GM12878 (cell line): ENCODE data around the gene UBE3D. TPM values are rescaled to one million over a fixed set of nuclear protein-coding genes. Genes with fewer than 3 reads are reported as not detected.

Experiments
- ATAC-seq: fragments of 200-7000 bp; cut with Tn5 transposase; 3 replicates; pipeline ENCODE4 v1.9.1; 2020; ENCODE audit warnings: mild to moderate bottlenecking, moderate library complexity
- BruUV-seq: library from RNA; stranded (reverse); fragments of 400-500 nt; replicated peaks from 2 replicates; lab custom pipeline; 2021; lab: Mats Ljungman, UMichigan
- CTCF ChIA-PET: fragments of 300-600 bp; sonication (Branson Sonifier 250); formaldehyde crosslinking; extraction: SDS; loops from one replicate; lab custom pipeline; 2021; ENCODE audit warnings: inconsistent platforms; lab: Yijun Ruan, JAX
- POLR2A ChIA-PET: fragments of 350-600 bp; formaldehyde crosslinking; extraction: SDS; loops from one replicate; lab custom pipeline; 2021; ENCODE audit warnings: inconsistent platforms; lab: Charles Lee
- RAD21 ChIA-PET: fragments of 300-600 bp; sonication (Branson Sonifier 250); formaldehyde crosslinking; loops from one replicate; lab custom pipeline; 2023; ENCODE audit warnings: antibody characterized with exemption; ENCODE audit not compliant: unreplicated experiment; lab: Charles Lee
- SMC1A ChIA-PET: fragments of 300-600 bp; sonication (Branson Sonifier 250); formaldehyde crosslinking; loops from one replicate; lab custom pipeline; 2023; ENCODE audit not compliant: unreplicated experiment, uncharacterized antibody; lab: Charles Lee
- DNase-seq: peaks from one replicate; pipeline ENCODE4 v3.0.0-alpha.2; 2011; ENCODE audit warnings: low read depth, low spot score
- FAIRE-seq: peaks from 3 replicates; lab custom pipeline; 2011; peaks lifted over from hg19 to GRCh38; lab: Jason Lieb, UNC
- H2AFZ ChIP-seq: 2 replicates; pipeline ENCODE4 v1.6.0; 2011; ENCODE audit warnings: low read depth, low read length, control low read depth; ENCODE audit not compliant: control insufficient read depth
- H3K27ac ChIP-seq: 2 replicates; pipeline ENCODE4 v1.5.1; 2011; ENCODE audit warnings: control low read depth; ENCODE audit not compliant: control insufficient read depth, insufficient read depth
- H3K27me3 ChIP-seq, 2 experiments: replicated peaks in 1 of 2; 2 replicates each; pipeline versions ENCODE4 v1.6.0 to v1.6.1; 2011; ENCODE audit warnings: low read length in 1 of 2; ENCODE audit not compliant: control insufficient read depth in 2 of 2, insufficient read depth in 2 of 2
- H3K36me3 ChIP-seq, 2 experiments: 2 replicates each; pipeline ENCODE4 v1.5.1; 2011; ENCODE audit warnings: low read length in 1 of 2; ENCODE audit not compliant: control insufficient read depth in 2 of 2, insufficient read depth in 2 of 2
- H3K4me1 ChIP-seq: 2 replicates; pipeline ENCODE4 v1.6.1; 2011; ENCODE audit warnings: mild to moderate bottlenecking, low read length, moderate library complexity, mixed read lengths; ENCODE audit not compliant: control insufficient read depth, insufficient read depth
- H3K4me2 ChIP-seq: 2 replicates; pipeline ENCODE4 v1.6.0; 2011; ENCODE audit warnings: control low read depth; ENCODE audit not compliant: control insufficient read depth, insufficient read depth
- H3K4me3 ChIP-seq: fragments of 200-600 bp; sonication (generic); 2 replicates; pipeline ENCODE4 v1.5.1; 2016
- H3K79me2 ChIP-seq: 2 replicates; pipeline ENCODE4 v1.6.0; 2011; ENCODE audit warnings: low read length; ENCODE audit not compliant: control insufficient read depth, insufficient read depth
- H3K9ac ChIP-seq: 2 replicates; pipeline ENCODE4 v1.8.0; 2011; ENCODE audit warnings: low read length, control low read depth, mixed read lengths; ENCODE audit not compliant: control insufficient read depth, insufficient read depth
- H3K9me3 ChIP-seq: replicated peaks from 3 replicates; pipeline ENCODE4 v1.5.1; 2011; ENCODE audit warnings: mild to moderate bottlenecking, low read length; ENCODE audit not compliant: control insufficient read depth, insufficient read depth
- H4K20me1 ChIP-seq: 2 replicates; pipeline ENCODE4 v1.6.0; 2011; ENCODE audit not compliant: control insufficient read depth, insufficient read depth
- BCLAF1 ChIP-seq: fragments of 450-650 bp; IDR thresholded peaks from 2 replicates; pipeline ENCODE4 v1.6.1; 2017; ENCODE audit warnings: antibody characterized with exemption, mild to moderate bottlenecking, moderate library complexity
- HDAC6 ChIP-seq: fragments of 200-600 bp; sonication (generic); IDR thresholded peaks from one replicate; pipeline ENCODE4 v1.8.0; 2017; ENCODE audit warnings: antibody characterized with exemption; ENCODE audit not compliant: unreplicated experiment
- IKZF1 ChIP-seq: fragments of 450-650 bp; conservative IDR thresholded peaks from 2 replicates; pipeline ENCODE4 v1.6.1; 2017; ENCODE audit warnings: antibody characterized with exemption, mild to moderate bottlenecking
- RELA ChIP-seq: fragments of 450-650 bp; IDR thresholded peaks from 2 replicates; pipeline ENCODE4 v1.8.0; 2014; ENCODE audit warnings: borderline replicate concordance; ENCODE audit not compliant: partially characterized antibody
- SMARCA5 ChIP-seq: fragments of 450-650 bp; IDR thresholded peaks from 2 replicates; pipeline ENCODE4 v1.6.1; 2017; ENCODE audit warnings: mild to moderate bottlenecking
- USF1 ChIP-seq: IDR thresholded peaks from 2 replicates; pipeline ENCODE4 v1.6.1; 2011; ENCODE audit warnings: borderline replicate concordance, low read depth, mild to moderate bottlenecking, moderate library complexity, mixed read lengths, low read length; ENCODE audit not compliant: insufficient read depth; ENCODE audit errors: extremely low read length
- ZNF274 ChIP-seq: IDR thresholded peaks from one replicate; pipeline ENCODE4 v1.8.0; 2011; ENCODE audit not compliant: insufficient read length, insufficient read depth
- WGBS: methylation state at CpG from one replicate; pipeline ENCODE4 v1.1.6; 2016; ENCODE audit warnings: low lambda C conversion rate; ENCODE audit not compliant: insufficient replicate concordance, insufficient coverage; ENCODE audit errors: missing lambda C conversion rate; 5-methylcytosine and 5-hydroxymethylcytosine counted together
- in situ Hi-C: fragments of 300-500 bp; cut with MboI; formaldehyde crosslinking; loops from 9 replicates; pipeline ENCODE4 v1.14.3; 2018; ENCODE audit warnings: mixed read lengths
- intact Hi-C: fragments of 100-400 bp; cut with micrococcal nuclease; formaldehyde crosslinking; loops from one replicate; pipeline ENCODE4 v1.14.2; 2022; ENCODE audit not compliant: unreplicated experiment
- polyA plus RNA-seq, 11 experiments: library from polyadenylated mRNA; depleted of rRNA in 4 of 11; unstranded in 6 of 11; stranded (reverse) in 5 of 11; fragments of >200 nt; fragmentation: Nextera tagmentation in 4 of 11; fragmentation: Illumina TruSeq in 1 of 11; extraction: Ambion mirVana in 4 of 11; extraction: Trizol in 1 of 11; gene quantifications; 1 replicate in 1 of 11; 2 replicates in 10 of 11; pipeline versions ENCODE4 v1.2.1 to v1.2.3, GENCODE V29; 2011 to 2016; ENCODE audit warnings: inconsistent platforms in 2 of 11, missing spikeins in 2 of 11, low read depth in 1 of 11
- total RNA-seq, 4 experiments: library from RNA; depleted of rRNA in 3 of 4; stranded (reverse); fragments of >200 nt in 3 of 4; fragmentation: Illumina TruSeq in 1 of 4; extraction: Trizol in 1 of 4; gene quantifications; 2 replicates each; pipeline versions ENCODE4 v1.2.1 to v1.2.3, GENCODE V29; 2013 to 2021
- TF ChIP-seq, protein P1 (sequence below): fragments of 450-650 bp; formaldehyde crosslinking; IDR thresholded peaks from 2 replicates; pipeline ENCODE4 v1.4.0; 2020; ENCODE audit warnings: mild to moderate bottlenecking, moderate library complexity
- TF ChIP-seq, protein P2 (sequence below): fragments of 450-650 bp; IDR thresholded peaks from 2 replicates; pipeline ENCODE4 v1.6.1; 2017; ENCODE audit warnings: mild to moderate bottlenecking, moderate library complexity

UBE3D gene
- total and polyA plus RNA-seq, 10 of the 15 experiments (the other 5 are each of a cell fraction or from before 2014, with no cell fraction given): 4.3 to 9.0 (median 7.5) TPM

DNA sequence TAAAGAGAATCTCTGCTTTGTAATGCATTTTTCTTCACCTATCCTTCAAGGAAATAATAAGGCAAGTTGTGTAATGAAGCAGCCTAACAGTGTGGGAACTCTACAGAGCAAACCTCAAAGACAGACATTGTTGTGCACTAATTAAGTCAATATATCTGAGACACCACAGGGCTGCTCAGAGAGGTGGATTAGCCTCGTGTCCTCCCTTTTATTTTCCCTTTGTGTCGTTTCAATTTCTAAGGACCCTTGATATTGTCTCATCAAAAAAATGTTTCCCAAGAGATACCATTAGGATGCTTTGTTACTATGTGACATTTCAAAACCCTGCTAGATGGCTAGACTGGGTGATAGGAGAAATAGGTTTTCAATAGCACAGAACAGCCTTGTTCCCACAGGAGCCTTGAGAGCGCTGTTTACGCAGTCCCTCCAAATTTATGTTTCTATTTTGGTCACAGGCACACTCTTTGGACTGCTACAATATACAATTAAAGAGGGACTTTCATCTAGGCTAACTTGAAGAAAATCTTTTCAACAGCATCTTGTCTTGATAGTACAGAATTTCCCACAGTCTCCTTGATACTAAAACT, 23.1 kb downstream of the UBE3D start (continued):
- TF ChIP-seq, protein P1, sequence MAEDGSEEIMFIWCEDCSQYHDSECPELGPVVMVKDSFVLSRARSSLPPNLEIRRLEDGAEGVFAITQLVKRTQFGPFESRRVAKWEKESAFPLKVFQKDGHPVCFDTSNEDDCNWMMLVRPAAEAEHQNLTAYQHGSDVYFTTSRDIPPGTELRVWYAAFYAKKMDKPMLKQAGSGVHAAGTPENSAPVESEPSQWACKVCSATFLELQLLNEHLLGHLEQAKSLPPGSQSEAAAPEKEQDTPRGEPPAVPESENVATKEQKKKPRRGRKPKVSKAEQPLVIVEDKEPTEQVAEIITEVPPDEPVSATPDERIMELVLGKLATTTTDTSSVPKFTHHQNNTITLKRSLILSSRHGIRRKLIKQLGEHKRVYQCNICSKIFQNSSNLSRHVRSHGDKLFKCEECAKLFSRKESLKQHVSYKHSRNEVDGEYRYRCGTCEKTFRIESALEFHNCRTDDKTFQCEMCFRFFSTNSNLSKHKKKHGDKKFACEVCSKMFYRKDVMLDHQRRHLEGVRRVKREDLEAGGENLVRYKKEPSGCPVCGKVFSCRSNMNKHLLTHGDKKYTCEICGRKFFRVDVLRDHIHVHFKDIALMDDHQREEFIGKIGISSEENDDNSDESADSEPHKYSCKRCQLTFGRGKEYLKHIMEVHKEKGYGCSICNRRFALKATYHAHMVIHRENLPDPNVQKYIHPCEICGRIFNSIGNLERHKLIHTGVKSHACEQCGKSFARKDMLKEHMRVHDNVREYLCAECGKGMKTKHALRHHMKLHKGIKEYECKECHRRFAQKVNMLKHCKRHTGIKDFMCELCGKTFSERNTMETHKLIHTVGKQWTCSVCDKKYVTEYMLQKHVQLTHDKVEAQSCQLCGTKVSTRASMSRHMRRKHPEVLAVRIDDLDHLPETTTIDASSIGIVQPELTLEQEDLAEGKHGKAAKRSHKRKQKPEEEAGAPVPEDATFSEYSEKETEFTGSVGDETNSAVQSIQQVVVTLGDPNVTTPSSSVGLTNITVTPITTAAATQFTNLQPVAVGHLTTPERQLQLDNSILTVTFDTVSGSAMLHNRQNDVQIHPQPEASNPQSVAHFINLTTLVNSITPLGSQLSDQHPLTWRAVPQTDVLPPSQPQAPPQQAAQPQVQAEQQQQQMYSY (CRISPR knock-in tag): no peak
- TF ChIP-seq RELA (no peak), ZNF274 (no peak), IKZF1 (no peak), HDAC6 (no peak)

- intact Hi-C loops (no loop called here), in situ Hi-C loops (no loop called here)
- 100% methylated on average over 2 of the region's 2 CpGs for WGBS
- Histone ChIP-seq H3K4me2 (no peak overlapping the region), H3K27me3 (no peaks in the 10 kb centered on the region), H3K4me3 (no peak overlapping the region), H2AFZ (no peak overlapping the region), H3K4me1 (no peaks in the 10 kb centered on the region), H3K9ac (no peak overlapping the region), H3K9me3 (no peaks in the 10 kb centered on the region; the same call in 2 of the 3 replicates), H4K20me1 (no peaks in the 10 kb centered on the region), H3K36me3 (no peaks in the 10 kb centered on the region; a peak in 1 of 4 replicates), H3K79me2 (no peaks in the 10 kb centered on the region), H3K27ac (no peak overlapping the region)
- FAIRE-seq: no peak
- ChIA-PET POLR2A (no interaction called here), SMC1A (interaction anchor here (1.2 kb wide), 1 partner anchor 11 kb away, joined by 3 read pairs; no protein-coding TSS in a partner anchor), CTCF (interaction anchor here (1.3 to 3.7 kb wide), 2 partner anchors 16 to 20 kb away, joined by 4 to 12 read pairs; no protein-coding TSS in a partner anchor), RAD21 (interaction anchor here (0.6 to 1.1 kb wide), 2 partner anchors 29 to 448 kb away, joined by 3 read pairs; partner anchors contain the start of gene DOP1A)
- BruUV-seq: no TSS peak
- ATAC-seq: no peak
- no peak for DNase-seq
- no peak for TF ChIP-seq BCLAF1
- no peak for TF ChIP-seq SMARCA5
- TF ChIP-seq, protein P2, sequence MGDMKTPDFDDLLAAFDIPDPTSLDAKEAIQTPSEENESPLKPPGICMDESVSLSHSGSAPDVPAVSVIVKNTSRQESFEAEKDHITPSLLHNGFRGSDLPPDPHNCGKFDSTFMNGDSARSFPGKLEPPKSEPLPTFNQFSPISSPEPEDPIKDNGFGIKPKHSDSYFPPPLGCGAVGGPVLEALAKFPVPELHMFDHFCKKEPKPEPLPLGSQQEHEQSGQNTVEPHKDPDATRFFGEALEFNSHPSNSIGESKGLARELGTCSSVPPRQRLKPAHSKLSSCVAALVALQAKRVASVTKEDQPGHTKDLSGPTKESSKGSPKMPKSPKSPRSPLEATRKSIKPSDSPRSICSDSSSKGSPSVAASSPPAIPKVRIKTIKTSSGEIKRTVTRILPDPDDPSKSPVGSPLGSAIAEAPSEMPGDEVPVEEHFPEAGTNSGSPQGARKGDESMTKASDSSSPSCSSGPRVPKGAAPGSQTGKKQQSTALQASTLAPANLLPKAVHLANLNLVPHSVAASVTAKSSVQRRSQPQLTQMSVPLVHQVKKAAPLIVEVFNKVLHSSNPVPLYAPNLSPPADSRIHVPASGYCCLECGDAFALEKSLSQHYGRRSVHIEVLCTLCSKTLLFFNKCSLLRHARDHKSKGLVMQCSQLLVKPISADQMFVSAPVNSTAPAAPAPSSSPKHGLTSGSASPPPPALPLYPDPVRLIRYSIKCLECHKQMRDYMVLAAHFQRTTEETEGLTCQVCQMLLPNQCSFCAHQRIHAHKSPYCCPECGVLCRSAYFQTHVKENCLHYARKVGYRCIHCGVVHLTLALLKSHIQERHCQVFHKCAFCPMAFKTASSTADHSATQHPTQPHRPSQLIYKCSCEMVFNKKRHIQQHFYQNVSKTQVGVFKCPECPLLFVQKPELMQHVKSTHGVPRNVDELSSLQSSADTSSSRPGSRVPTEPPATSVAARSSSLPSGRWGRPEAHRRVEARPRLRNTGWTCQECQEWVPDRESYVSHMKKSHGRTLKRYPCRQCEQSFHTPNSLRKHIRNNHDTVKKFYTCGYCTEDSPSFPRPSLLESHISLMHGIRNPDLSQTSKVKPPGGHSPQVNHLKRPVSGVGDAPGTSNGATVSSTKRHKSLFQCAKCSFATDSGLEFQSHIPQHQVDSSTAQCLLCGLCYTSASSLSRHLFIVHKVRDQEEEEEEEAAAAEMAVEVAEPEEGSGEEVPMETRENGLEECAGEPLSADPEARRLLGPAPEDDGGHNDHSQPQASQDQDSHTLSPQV: no peak
- no peak for TF ChIP-seq USF1
- TF ChIP-seq RELA: no peak
Observed at GRCh38 chr6:83038246-83038645, 27.4 kb downstream of the UBE3D start.
